ENCODE measurements around the gene WRAP73.

WRAP73 gene

GRCh38 chr1:3646596-3646995 lies 3.3 kb downstream of the WRAP73 start:
- no peak for DNase-seq (ENCODE audit: low read depth in 3 of 3)

GRCh38 chr1:3645666-3646355 lies 4.1 kb downstream of the WRAP73 start:
- no peak for DNase-seq (ENCODE audit: low read depth in 3 of 3)

- DNase-seq (ENCODE audit: low read depth in 3 of 3) = no peak
Measured at GRCh38 chr1:3645247-3645646, 4.7 kb downstream of the WRAP73 start.

- no peak for DNase-seq (ENCODE audit: low read depth in 3 of 3)
Measured at GRCh38 chr1:3644273-3644672, 5.6 kb downstream of the WRAP73 start.

- no peak for DNase-seq (ENCODE audit: low read depth in 3 of 3)
Measured at GRCh38 chr1:3642919-3643675, 6.8 kb downstream of the WRAP73 start.

- DNase-seq (ENCODE audit: low read depth in 3 of 3) = no peak
Measured at GRCh38 chr1:3641816-3642215, 8.1 kb downstream of the WRAP73 start.

GRCh38 chr1:3641046-3641760 lies 8.7 kb downstream of the WRAP73 start:
- no peak for DNase-seq (ENCODE audit: low read depth in 3 of 3)

- no peak for DNase-seq (ENCODE audit: low read depth in 3 of 3)
Measured at GRCh38 chr1:3640121-3640837, 9.6 kb downstream of the WRAP73 start.

- no peak for DNase-seq (ENCODE audit: low read depth in 3 of 3)
Measured at GRCh38 chr1:3639397-3639911, 10.4 kb downstream of the WRAP73 start.

- no peak for DNase-seq (ENCODE audit: low read depth in 3 of 3)
Measured at GRCh38 chr1:3638676-3639075, 11.2 kb downstream of the WRAP73 start.

- no peak for DNase-seq (ENCODE audit: low read depth in 3 of 3)
Measured at GRCh38 chr1:3638027-3638426, 11.9 kb downstream of the WRAP73 start.

- DNase-seq (ENCODE audit: low read depth in 3 of 3) = no peak
Measured at GRCh38 chr1:3636531-3636930, 13.4 kb downstream of the WRAP73 start.

GRCh38 chr1:3636080-3636479 lies 13.8 kb downstream of the WRAP73 start:
- no peak for DNase-seq (ENCODE audit: low read depth in 3 of 3)

- no peak for DNase-seq (ENCODE audit: low read depth in 3 of 3)
Measured at GRCh38 chr1:3634059-3634800, 15.7 kb downstream of the WRAP73 start.

GRCh38 chr1:3633344-3634058 lies 16.4 kb downstream of the WRAP73 start:
- DNase-seq (ENCODE audit: low read depth in 3 of 3) = no peak

- no peak for DNase-seq (ENCODE audit: low read depth in 3 of 3)
Measured at GRCh38 chr1:3632716-3633343, 17.1 kb downstream of the WRAP73 start.

GRCh38 chr1:3632298-3632697 lies 17.6 kb downstream of the WRAP73 start:
- DNase-seq (ENCODE audit: low read depth in 3 of 3) = no peak

- DNase-seq (ENCODE audit: low read depth in 3 of 3) = no peak
Measured at GRCh38 chr1:3631320-3632260, 18.3 kb downstream of the WRAP73 start.

- DNase-seq (ENCODE audit: low read depth in 3 of 3) = no peak
Measured at GRCh38 chr1:3630914-3631313, 19.0 kb downstream of the WRAP73 start.

Measured in stimulated activated CD4-positive, alpha-beta T cell treated with anti-CD3 and anti-CD28 coated beads, TNF-alpha, amount 100 ng/mL, for 24 hours (primary cell).